Activated T-cell treated with anti-CD3 and anti-CD28 coated beads, Interleukin-2, amount 50 U/mL, for 24 hours (primary cell): ENCODE data around the gene RBM20.
"Not testable (repeated sequence)": the region's sequence is repeated elsewhere in the genome, so short reads cannot be mapped to it uniquely, and the experiment has no call there.

Experiments
- DNase-seq: peaks from one replicate; pipeline ENCODE4 v3.0.0-alpha.2; 2020
- H3K27ac Mint-ChIP-seq: 2 replicates; pipeline ENCODE4 v1.8.0; 2020; ENCODE audit warnings: mild to moderate bottlenecking, mixed read lengths
- H3K27me3 Mint-ChIP-seq: 2 replicates; pipeline ENCODE4 v1.8.0; 2020; ENCODE audit warnings: mixed read lengths
- H3K36me3 Mint-ChIP-seq: 2 replicates; pipeline ENCODE4 v1.8.0; 2020; ENCODE audit warnings: low read depth, mixed read lengths
- H3K4me1 Mint-ChIP-seq: 2 replicates; pipeline ENCODE4 v1.8.0; 2020; ENCODE audit warnings: low read depth, mixed read lengths
- H3K4me3 Mint-ChIP-seq: 2 replicates; pipeline ENCODE4 v1.8.0; 2020; ENCODE audit warnings: mild to moderate bottlenecking, moderate library complexity, mixed read lengths
- H3K9me3 Mint-ChIP-seq: 2 replicates; pipeline ENCODE4 v1.8.0; 2020; ENCODE audit warnings: mixed read lengths

The RBM20 gene

GRCh38 chr10:110643653-110644597, at the start of gene RBM20:
RBM20 (plus strand) TSS chr10:110644336; CDS start chr10:110644455, 119 bp downstream.
- peaks cover 61% of the 10 kb centered on the region for H3K27me3 Mint-ChIP-seq
- H3K27ac Mint-ChIP-seq: peak within 1 kb of the TSS; percentile 3
- no peaks in the 10 kb centered on the region for H3K36me3 Mint-ChIP-seq
- H3K4me3 Mint-ChIP-seq: peak within 1 kb of the TSS; percentile 73
- no peaks in the 10 kb centered on the region for H3K9me3 Mint-ChIP-seq
- peak; percentile 58 for DNase-seq
- peaks cover 31% of the 10 kb centered on the region for H3K4me1 Mint-ChIP-seq

- H3K36me3 Mint-ChIP-seq: peaks cover 91% of the 10 kb centered on the region
- H3K4me1 Mint-ChIP-seq: peaks cover 5% of the 10 kb centered on the region
Measured at GRCh38 chr10:110597476-110597875, 46.7 kb upstream of the RBM20 start.

GRCh38 chr10:110600487-110601101, 43.5 kb upstream of the RBM20 start:
- no peaks in the 10 kb centered on the region for H3K9me3 Mint-ChIP-seq
- H3K27me3 Mint-ChIP-seq: no peaks in the 10 kb centered on the region
- H3K4me1 Mint-ChIP-seq: no peaks in the 10 kb centered on the region
- DNase-seq: no peak
- H3K27ac Mint-ChIP-seq: no peak overlapping the region
- H3K36me3 Mint-ChIP-seq: peaks cover 92% of the 10 kb centered on the region
- H3K4me3 Mint-ChIP-seq: no peak overlapping the region

More at GRCh38 chr10:110597476-110597875, 46.7 kb upstream of the RBM20 start:
- no peak overlapping the region for H3K4me3 Mint-ChIP-seq
- DNase-seq: no peak
- no peak overlapping the region for H3K27ac Mint-ChIP-seq
- no peaks in the 10 kb centered on the region for H3K27me3 Mint-ChIP-seq
- no peaks in the 10 kb centered on the region for H3K9me3 Mint-ChIP-seq

- Mint-ChIP-seq H3K36me3 (peaks cover 90% of the 10 kb centered on the region), H3K27me3 (no peaks in the 10 kb centered on the region), H3K4me3 (no peak overlapping the region), H3K27ac (no peak overlapping the region), H3K4me1 (no peaks in the 10 kb centered on the region), H3K9me3 (no peaks in the 10 kb centered on the region)
- DNase-seq: no peak
Measured at GRCh38 chr10:110601581-110601980, 42.6 kb upstream of the RBM20 start.

GRCh38 chr10:110608087-110608486, 36.0 kb upstream of the RBM20 start:
- no peak overlapping the region for H3K4me3 Mint-ChIP-seq
- no peaks in the 10 kb centered on the region for H3K27me3 Mint-ChIP-seq
- H3K9me3 Mint-ChIP-seq: no peaks in the 10 kb centered on the region
- H3K4me1 Mint-ChIP-seq: peaks cover 17% of the 10 kb centered on the region
- H3K36me3 Mint-ChIP-seq: peaks cover 54% of the 10 kb centered on the region
- DNase-seq: no peak
- H3K27ac Mint-ChIP-seq: no peak overlapping the region

- no peaks in the 10 kb centered on the region for H3K9me3 Mint-ChIP-seq
- H3K27ac Mint-ChIP-seq: no peak overlapping the region
- peaks cover 32% of the 10 kb centered on the region for H3K4me1 Mint-ChIP-seq
- no peak overlapping the region for H3K4me3 Mint-ChIP-seq
- H3K27me3 Mint-ChIP-seq: no peaks in the 10 kb centered on the region
- peaks cover 42% of the 10 kb centered on the region for H3K36me3 Mint-ChIP-seq
- DNase-seq: no peak
Measured at GRCh38 chr10:110609605-110610004, 34.5 kb upstream of the RBM20 start.

GRCh38 chr10:110610308-110610774, 33.8 kb upstream of the RBM20 start:
- no peak for DNase-seq
- peaks cover 34% of the 10 kb centered on the region for H3K36me3 Mint-ChIP-seq
- no peak overlapping the region for H3K4me3 Mint-ChIP-seq
- H3K27me3 Mint-ChIP-seq: no peaks in the 10 kb centered on the region
- H3K9me3 Mint-ChIP-seq: no peaks in the 10 kb centered on the region
- no peak overlapping the region for H3K27ac Mint-ChIP-seq
- H3K4me1 Mint-ChIP-seq: peaks cover 39% of the 10 kb centered on the region

- H3K27me3 Mint-ChIP-seq, H3K27ac Mint-ChIP-seq, DNase-seq, H3K9me3 Mint-ChIP-seq, H3K4me3 Mint-ChIP-seq: not testable (repeated sequence)
- H3K36me3 Mint-ChIP-seq: peaks cover 30% of the 10 kb centered on the region
- peaks cover 42% of the 10 kb centered on the region for H3K4me1 Mint-ChIP-seq
Measured at GRCh38 chr10:110610781-110611180, 33.4 kb upstream of the RBM20 start.

GRCh38 chr10:110612087-110612486, 32.0 kb upstream of the RBM20 start:
- H3K9me3 Mint-ChIP-seq: no peaks in the 10 kb centered on the region
- DNase-seq: no peak
- H3K27me3 Mint-ChIP-seq: no peaks in the 10 kb centered on the region
- H3K27ac Mint-ChIP-seq: peak overlapping the region; percentile 19
- peaks cover 20% of the 10 kb centered on the region for H3K36me3 Mint-ChIP-seq
- peaks cover 50% of the 10 kb centered on the region for H3K4me1 Mint-ChIP-seq
- no peak overlapping the region for H3K4me3 Mint-ChIP-seq

- H3K36me3 Mint-ChIP-seq: peaks cover 15% of the 10 kb centered on the region
- no peaks in the 10 kb centered on the region for H3K27me3 Mint-ChIP-seq
- H3K4me1 Mint-ChIP-seq: peaks cover 55% of the 10 kb centered on the region
- no peaks in the 10 kb centered on the region for H3K9me3 Mint-ChIP-seq
- DNase-seq: no peak
- H3K4me3 Mint-ChIP-seq: no peak overlapping the region
- peak overlapping the region; percentile 27 for H3K27ac Mint-ChIP-seq
Measured at GRCh38 chr10:110612629-110613028, 31.5 kb upstream of the RBM20 start.

- H3K27ac Mint-ChIP-seq: peak overlapping the region; percentile 35
- no peaks in the 10 kb centered on the region for H3K27me3 Mint-ChIP-seq
- peaks cover 6% of the 10 kb centered on the region for H3K36me3 Mint-ChIP-seq
- no peaks in the 10 kb centered on the region for H3K9me3 Mint-ChIP-seq
- no peak overlapping the region for H3K4me3 Mint-ChIP-seq
- peaks cover 64% of the 10 kb centered on the region for H3K4me1 Mint-ChIP-seq
- DNase-seq: no peak
Measured at GRCh38 chr10:110613341-110613995, 30.7 kb upstream of the RBM20 start.

GRCh38 chr10:110613996-110614495, 30.1 kb upstream of the RBM20 start:
- H3K27me3 Mint-ChIP-seq: no peaks in the 10 kb centered on the region
- no peak overlapping the region for H3K4me3 Mint-ChIP-seq
- peak overlapping the region; percentile 35 for H3K27ac Mint-ChIP-seq
- no peak for DNase-seq
- H3K9me3 Mint-ChIP-seq: no peaks in the 10 kb centered on the region
- H3K4me1 Mint-ChIP-seq: peaks cover 69% of the 10 kb centered on the region
- peaks cover 3% of the 10 kb centered on the region for H3K36me3 Mint-ChIP-seq

- Mint-ChIP-seq H3K4me1 (peaks cover 75% of the 10 kb centered on the region), H3K9me3 (no peaks in the 10 kb centered on the region), H3K27me3 (no peaks in the 10 kb centered on the region), H3K27ac (peak overlapping the region; percentile 15), H3K36me3 (peaks cover 3% of the 10 kb centered on the region), H3K4me3 (no peak overlapping the region)
- no peak for DNase-seq
Measured at GRCh38 chr10:110615057-110615747, 28.9 kb upstream of the RBM20 start.

- Mint-ChIP-seq H3K27me3 (no peaks in the 10 kb centered on the region), H3K4me3 (no peak overlapping the region), H3K9me3 (peaks cover 2% of the 10 kb centered on the region), H3K27ac (peak overlapping the region; percentile 3), H3K4me1 (peaks cover 72% of the 10 kb centered on the region), H3K36me3 (no peaks in the 10 kb centered on the region)
- DNase-seq: no peak
Measured at GRCh38 chr10:110616493-110617033, 27.6 kb upstream of the RBM20 start.
